Stimulated activated naive CD4-positive, alpha-beta T cell treated with Interleukin-2 at 50 U/mL for 16 hours (primary cell): Measurements from ENCODE around the gene RBFOX2.

ENCODE experiments used
- DNase-seq: peaks from one replicate; lab custom pipeline; 2025; lab: John Stamatoyannopoulos, UW

The RBFOX2 gene

GRCh38 chr22:35899736-35900135 lies 128.9 kb downstream of the RBFOX2 start:
- DNase-seq: no peak

- DNase-seq: no peak
Measured at GRCh38 chr22:35896111-35896705, 132.4 kb downstream of the RBFOX2 start.

DNA sequence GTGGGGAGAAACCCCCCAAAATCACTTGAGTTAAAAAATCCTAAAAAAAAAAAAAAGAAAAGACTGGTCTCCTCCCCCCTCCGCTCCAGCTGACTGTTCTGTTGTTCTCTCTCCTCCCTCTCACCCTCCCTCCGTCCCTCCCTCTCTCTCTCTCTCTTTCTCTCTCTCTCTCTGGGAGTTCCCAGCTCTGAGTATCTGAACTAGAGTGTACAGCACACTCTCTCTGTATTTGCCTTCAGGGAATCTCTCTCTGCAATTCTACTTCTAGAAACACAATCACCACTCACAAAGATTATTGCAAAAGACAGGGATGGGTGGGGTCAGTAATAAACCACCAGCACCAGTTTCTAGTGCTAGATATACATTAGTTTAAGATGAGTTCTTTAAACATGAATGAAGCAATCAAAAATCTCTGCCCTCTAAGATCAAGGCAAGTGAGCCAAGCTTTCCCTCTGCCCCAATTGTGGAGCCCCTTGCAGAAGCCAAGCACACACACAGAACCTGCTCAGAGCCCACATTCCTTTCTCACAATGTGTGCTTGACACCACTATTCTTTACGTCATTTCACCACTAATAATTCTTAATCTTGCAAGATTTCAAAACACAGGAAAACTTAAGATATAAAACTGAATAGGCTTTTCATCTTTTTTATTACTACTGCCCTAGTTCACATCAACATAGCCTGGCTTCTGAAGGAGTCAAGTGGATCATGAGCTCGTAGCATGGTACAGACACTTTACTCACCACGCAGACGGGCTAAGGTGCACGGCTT lies 133.5 kb downstream of the RBFOX2 start:
- DNase-seq: no peak

DNA sequence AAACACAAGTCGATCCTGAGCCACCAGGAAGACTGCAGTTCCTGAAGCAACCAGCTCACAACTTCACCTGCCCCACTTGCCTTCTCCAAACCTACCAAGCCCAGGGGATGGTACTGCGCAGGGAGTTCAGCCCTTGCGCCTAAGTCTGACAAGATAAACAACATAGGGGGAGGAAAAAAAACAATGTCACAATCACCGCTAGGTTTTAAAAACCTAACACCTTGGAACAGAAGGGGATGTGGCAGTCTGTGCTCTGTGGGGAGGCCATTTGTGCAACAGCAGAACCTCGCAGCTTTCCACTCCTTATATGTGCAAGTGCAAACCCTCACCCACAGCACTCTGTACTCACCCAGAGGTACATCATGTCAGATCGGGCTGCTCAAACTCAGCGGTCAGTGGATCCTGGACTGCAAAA lies 134.2 kb downstream of the RBFOX2 start:
- DNase-seq: no peak

DNA sequence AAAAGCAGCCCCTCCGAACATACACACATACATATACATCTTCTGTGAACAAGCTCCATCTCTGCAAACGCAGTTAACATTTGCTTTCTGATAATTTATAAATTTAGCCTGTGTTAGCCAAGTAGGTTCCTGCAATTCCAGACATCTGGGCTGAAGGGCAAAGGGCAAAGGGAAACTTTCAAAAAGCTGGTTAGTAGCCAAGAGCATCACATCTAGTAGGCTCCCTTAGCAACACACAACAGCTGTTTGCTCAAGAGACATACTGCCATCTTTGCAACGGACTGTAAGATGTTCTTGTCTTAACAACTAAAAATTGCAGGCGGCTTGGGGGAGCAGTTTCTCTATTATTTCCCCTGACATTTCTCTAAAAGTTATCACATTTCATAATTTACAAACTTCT lies 134.9 kb downstream of the RBFOX2 start:
- no peak for DNase-seq

DNA sequence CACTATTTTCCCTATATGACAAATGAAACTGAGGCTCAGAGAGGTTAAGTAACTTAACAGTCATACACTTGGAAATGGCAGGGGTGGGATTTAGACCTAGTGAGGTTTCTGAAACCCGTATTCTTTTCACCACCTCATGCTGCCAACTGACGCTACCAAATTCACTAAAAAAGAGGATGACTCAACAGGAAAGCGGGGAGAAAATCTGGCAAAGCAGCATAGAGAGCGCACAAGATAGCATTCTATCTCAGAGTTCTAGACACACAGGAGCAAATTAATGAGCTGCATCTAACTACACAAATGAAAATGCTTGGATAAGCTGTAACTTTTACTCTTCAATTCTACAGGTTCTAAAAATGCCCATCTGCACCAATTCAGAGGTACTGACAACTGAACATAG lies 136.4 kb downstream of the RBFOX2 start:
- DNase-seq: no peak

- DNase-seq: no peak
Measured at GRCh38 chr22:35891442-35891841, 137.2 kb downstream of the RBFOX2 start.

DNA sequence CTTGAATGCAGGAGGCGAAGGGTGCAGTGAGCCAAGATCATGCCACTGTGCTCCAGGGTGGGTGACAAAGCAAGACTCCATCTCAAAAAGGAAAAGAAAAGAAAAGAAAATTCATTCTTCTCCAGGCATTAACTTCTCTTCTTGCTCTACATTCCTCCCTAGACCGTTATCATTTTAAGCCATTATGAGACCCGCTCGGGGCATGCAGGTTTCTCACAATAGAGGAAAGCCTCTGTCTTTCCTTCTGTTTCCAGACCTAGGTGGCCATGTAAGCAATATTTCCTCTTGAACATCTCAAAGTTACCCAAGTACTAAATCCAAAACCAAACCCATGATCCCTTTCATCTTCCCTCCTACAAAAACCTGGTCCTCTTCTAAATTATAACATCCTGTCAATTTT lies 139.6 kb downstream of the RBFOX2 start:
- no peak for DNase-seq

- DNase-seq: no peak
Measured at GRCh38 chr22:35888181-35888870, 140.3 kb downstream of the RBFOX2 start.

DNA sequence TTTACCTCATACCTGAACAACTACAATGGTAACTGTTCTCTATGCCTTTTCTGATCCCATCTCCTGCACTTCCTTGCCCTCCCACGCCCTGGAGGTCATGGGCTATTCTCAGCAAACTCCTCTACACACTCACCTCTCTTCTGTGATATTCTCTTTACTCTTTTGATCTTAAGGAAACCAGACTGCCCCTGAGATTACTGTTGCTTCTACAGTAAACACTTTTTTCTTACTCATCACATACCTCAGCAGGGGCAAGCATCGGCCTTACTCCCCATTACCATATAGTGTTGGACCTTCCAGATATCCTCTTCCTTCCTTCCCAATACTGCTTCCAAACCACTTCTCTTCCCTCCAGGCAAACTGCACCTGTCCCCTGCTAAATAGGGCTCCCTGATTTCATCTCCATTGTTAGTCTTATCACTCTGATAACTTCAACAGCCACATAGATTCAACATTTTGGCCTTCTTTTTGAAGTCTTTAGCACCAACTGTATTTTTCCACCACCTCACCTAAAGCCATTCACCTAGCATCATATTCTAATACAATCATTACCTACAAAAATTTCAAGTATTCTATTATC lies 141.2 kb downstream of the RBFOX2 start:
- DNase-seq: no peak

GRCh38 chr22:35886309-35886708 lies 142.3 kb downstream of the RBFOX2 start:
- no peak for DNase-seq

DNA sequence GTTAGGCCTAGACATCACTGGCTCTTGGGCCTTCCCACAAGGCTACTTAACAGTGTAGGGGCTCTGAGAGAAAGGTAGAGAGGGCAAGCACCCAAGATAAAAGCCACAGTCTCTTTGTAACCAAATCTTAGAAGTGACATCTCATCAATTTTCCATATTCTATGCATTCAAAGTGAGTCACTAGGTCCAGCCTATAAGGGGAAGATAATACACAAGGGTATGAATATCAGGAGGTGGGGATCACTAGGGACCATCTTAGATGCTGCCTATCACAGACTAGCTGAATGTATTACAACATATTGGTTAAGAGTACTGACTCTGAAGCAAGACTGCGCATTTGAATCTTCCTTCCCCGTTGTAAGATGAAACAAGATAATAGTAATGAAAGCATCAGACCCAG lies 144.1 kb downstream of the RBFOX2 start:
- no peak for DNase-seq

- no peak for DNase-seq
Measured at GRCh38 chr22:35883031-35883620, 145.5 kb downstream of the RBFOX2 start.

DNA sequence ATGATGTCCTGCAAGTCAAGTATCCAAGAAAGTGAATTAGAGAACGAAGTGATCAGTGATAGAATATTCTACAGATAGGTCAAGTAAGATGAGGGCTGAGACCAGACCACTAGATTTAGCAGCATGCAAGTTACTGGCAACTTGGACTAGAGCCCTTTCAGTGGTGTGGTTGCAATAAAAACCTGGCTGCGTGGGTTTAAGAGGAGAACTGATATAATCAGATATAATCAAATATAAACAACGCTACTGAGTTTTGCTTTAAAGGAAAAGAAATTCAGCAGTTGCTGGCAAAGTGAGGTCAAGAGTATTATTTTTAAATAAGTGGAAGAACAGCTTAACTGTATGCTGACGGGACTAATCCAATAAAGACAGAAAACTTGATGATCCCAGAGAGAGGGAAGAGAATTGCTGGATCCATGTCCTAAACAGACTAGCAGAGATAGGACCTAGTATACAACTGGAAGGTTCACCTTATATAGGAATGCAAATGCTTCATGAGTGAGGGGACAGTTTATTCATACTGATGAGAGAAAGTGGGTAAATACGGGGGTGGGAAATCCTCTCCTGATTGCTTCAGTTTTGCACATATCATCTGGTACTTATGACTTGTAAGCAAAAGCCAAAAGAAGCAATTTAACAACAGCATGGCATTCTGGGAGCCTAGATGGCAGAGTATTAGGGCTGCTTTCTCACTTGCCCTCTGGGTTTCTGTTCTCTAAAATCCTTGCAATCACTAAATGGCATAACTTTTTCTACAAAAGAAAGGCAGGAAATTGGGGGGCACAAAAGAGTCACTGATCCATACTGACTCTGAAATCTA lies 146.2 kb downstream of the RBFOX2 start:
- DNase-seq: no peak

- DNase-seq: no peak
Measured at GRCh38 chr22:35879351-35879750, 149.3 kb downstream of the RBFOX2 start.

GRCh38 chr22:35873426-35873825 lies 155.2 kb downstream of the RBFOX2 start:
- DNase-seq: no peak

GRCh38 chr22:35872451-35872850 lies 156.2 kb downstream of the RBFOX2 start:
- no peak for DNase-seq

DNA sequence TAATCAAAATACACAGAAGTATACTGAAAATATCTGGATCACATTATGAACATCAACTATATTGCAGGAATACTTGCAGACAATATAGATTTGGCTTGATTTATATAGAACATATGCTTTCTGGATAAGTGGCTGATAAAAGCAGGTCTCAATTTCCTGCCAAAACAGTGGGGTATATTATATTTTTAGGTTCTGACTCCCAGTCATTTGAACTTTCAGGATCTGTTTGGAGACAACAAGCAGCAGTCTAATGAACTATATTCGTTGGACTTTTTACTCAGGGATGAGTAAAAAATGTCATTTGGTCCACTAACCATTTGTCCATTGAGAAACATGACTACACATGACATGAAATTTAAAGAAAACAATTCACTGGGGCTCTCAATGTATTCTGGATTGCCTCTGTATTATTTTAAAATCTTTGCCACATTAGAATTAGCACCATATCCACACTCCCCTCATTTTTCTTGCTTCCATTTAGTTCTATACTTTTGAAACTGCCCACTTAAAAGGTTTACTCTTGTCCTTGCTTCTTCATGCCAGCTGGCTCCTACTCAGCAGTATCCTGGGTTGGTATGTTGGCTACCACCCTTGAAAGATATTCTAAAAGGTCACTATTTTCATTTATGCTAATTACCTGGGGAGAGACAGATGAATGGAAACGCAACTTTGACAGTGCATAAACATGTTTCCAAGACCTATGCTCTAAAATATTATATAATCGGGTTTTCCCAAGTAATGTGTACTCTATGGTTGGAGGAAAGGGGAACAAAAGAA lies 157.9 kb downstream of the RBFOX2 start:
- no peak for DNase-seq

DNA sequence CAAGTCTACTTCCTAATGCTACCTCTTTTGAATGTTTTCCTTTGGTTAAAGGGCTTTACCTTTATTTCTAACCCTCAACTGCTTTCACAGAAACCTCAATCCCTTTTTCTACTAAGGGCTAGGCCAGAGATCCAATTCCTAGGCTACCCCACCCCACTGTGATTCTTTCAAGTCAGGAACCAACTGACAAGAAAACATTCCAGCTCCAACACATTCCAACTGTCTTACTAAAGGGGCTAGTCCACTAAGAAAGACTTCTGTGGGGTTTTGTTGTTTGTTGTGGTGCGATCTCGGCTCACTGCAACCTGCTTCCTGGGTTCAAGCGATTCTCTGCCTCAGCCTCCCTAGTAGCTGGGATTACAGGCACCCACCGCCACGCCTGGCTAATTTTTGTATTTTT lies 159.7 kb downstream of the RBFOX2 start:
- no peak for DNase-seq

GRCh38 chr22:35866651-35867050 lies 162.0 kb downstream of the RBFOX2 start:
- no peak for DNase-seq
